GM10266 (cell line): ENCODE results near the gene SH3TC2.

Experiments
- DNase-seq: peaks from one replicate; pipeline ENCODE4 v3.0.0; 2012; ENCODE audit errors: extremely low spot score
- TF ChIP-seq, protein P1 (sequence below): IDR thresholded peaks from 2 replicates; pipeline ENCODE4 v1.5.1; 2012; ENCODE audit warnings: mild to moderate bottlenecking, low read depth; ENCODE audit not compliant: control insufficient read depth, insufficient read depth; ENCODE audit errors: missing control alignments

Gene SH3TC2

DNA sequence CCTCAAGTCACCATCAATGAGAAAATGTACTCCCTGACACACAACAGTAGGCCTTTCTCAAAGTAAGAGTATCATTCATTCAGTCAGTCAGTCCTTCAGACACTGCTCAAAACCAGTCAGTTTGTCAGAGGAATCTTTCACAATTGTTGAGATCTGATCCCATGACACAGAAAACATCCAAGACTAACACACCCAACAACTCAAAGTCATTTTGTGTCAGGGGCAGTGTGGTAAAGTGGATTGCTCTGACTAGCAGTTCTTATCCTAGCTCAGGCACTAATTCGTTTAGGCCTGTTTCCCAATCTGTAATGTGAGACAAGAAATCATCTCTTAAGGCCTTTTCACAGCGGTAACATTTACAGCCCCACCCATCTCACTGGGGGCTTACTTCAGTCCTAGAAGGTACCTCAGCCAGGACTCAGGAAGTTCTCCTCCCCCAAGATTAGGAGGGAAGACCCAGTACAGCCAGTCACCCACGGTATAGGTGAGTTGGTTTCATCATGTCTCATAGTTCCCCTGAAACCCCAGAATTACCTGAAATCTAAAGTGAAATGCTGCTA, 31.9 kb downstream of the SH3TC2 start:
- TF ChIP-seq, protein P1, sequence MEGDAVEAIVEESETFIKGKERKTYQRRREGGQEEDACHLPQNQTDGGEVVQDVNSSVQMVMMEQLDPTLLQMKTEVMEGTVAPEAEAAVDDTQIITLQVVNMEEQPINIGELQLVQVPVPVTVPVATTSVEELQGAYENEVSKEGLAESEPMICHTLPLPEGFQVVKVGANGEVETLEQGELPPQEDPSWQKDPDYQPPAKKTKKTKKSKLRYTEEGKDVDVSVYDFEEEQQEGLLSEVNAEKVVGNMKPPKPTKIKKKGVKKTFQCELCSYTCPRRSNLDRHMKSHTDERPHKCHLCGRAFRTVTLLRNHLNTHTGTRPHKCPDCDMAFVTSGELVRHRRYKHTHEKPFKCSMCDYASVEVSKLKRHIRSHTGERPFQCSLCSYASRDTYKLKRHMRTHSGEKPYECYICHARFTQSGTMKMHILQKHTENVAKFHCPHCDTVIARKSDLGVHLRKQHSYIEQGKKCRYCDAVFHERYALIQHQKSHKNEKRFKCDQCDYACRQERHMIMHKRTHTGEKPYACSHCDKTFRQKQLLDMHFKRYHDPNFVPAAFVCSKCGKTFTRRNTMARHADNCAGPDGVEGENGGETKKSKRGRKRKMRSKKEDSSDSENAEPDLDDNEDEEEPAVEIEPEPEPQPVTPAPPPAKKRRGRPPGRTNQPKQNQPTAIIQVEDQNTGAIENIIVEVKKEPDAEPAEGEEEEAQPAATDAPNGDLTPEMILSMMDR: no peak
- no peak for DNase-seq

- DNase-seq: no peak
- TF ChIP-seq, protein P1: no peak
Measured at GRCh38 chr5:149030392-149030791, 32.5 kb downstream of the SH3TC2 start.

- TF ChIP-seq, protein P1: no peak
- DNase-seq: no peak
Measured at GRCh38 chr5:149028984-149029383, 33.9 kb downstream of the SH3TC2 start.

DNA sequence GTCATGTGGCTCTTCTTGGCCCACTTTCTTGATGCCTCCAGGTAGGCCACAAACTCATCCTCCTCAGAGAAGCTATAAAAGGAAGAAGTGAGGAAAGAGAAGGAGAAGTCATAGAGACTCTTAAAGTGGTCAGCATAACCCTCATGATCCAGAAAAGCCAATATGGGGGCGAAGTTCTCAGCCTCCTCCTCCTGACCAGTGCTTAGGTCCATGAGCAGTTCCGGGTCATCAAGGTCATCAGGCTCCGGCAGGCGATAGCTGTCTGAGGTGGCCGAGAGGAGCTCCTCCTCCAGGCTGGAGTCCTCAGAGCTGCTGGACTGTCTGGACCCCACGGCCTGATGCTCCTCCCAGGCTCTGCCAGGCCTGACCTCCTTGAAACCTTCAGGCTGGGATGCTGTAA, 34.7 kb downstream of the SH3TC2 start:
- TF ChIP-seq, protein P1: no peak
- no peak for DNase-seq

DNA sequence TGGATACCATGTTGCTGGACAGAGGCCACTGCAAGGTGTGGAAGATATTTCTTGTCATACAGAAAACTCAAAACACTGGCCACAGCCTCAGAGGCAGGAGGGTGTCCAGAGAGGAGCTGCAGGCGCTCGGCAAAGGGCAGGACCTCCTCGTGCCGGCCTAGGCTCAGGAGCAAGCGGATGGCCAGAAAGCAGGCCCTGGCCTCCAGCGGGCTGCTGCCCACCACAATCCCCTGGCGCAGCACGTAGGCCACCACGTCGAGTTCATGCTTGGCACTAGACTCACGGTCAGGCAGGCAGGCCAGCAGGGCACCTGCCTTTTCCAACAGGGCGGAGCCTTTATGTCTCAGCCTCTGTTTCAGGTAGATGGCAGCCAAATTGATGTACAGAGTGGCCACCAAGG, 35.2 kb downstream of the SH3TC2 start:
- TF ChIP-seq, protein P1: no peak
- no peak for DNase-seq

- TF ChIP-seq, protein P1: no peak
- no peak for DNase-seq
Measured at GRCh38 chr5:149024943-149025342, 37.9 kb downstream of the SH3TC2 start.

DNA sequence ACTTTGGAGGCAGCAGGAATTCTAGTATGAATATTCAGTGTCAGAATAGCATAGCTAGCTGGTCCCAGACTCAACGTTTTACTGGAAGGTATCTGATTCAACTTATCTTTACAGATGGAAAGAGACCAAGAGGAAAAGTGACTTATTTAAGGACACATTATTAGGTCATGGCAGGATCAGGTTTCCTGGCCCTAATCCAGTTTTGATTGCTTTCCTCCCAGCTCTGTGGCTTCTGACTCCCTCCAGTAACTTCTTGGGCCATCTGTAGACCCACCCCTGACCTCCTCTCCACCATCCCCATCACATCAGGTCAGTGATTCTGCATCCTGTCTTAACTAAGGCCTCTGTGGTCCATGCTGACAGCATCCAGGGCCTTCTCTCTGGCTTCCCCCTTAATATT, 38.4 kb downstream of the SH3TC2 start:
- TF ChIP-seq, protein P1: no peak
- DNase-seq: no peak
